Measurements from ENCODE around the gene CDCA8.
"Not testable (repeated sequence)": the region's sequence is repeated elsewhere in the genome, so short reads cannot be mapped to it uniquely, and the experiment has no call there.

The CDCA8 gene

GRCh38 chr1:37676281-37677142, 15.8 kb upstream of the CDCA8 start:
- H3K36me3 Mint-ChIP-seq (ENCODE audit: low read depth): peaks cover 5% of the 10 kb centered on the region
- H3K4me1 Mint-ChIP-seq: peaks cover 6% of the 10 kb centered on the region
- no peak overlapping the region for H3K27ac Mint-ChIP-seq
- no peak for TF ChIP-seq CTCF (IDR thresholded peaks at IDR 0.05)
- DNase-seq: no peak
- H3K4me3 Mint-ChIP-seq: no peak overlapping the region
- peaks cover 41% of the 10 kb centered on the region for H3K27me3 Mint-ChIP-seq (ENCODE audit: low read depth, poor library complexity)
- no peaks in the 10 kb centered on the region for H3K9me3 Mint-ChIP-seq

DNA sequence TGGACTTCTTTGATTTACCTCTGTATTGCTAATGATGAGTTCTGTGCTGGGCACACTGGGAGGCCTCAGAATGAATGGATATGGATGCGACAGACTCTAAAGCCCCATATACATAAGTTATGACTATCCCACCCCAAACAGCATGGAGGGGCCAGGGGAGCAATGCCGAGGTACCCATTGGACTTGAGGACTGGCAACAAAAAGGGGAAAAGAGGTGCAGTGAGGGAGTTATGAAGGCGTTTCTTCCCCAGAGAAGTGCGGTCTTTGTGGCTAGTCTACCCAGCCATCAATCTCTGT, 15.2 kb upstream of the CDCA8 start:
- H3K36me3 Mint-ChIP-seq (ENCODE audit: low read depth): peaks cover 6% of the 10 kb centered on the region
- TF ChIP-seq CTCF (IDR thresholded peaks at IDR 0.05): no peak
- H3K27ac Mint-ChIP-seq: no peak overlapping the region
- H3K27me3 Mint-ChIP-seq (ENCODE audit: low read depth, poor library complexity): peaks cover 41% of the 10 kb centered on the region
- peaks cover 6% of the 10 kb centered on the region for H3K4me1 Mint-ChIP-seq
- no peak for DNase-seq
- H3K9me3 Mint-ChIP-seq: no peaks in the 10 kb centered on the region
- no peak overlapping the region for H3K4me3 Mint-ChIP-seq

GRCh38 chr1:37677808-37678207, 14.5 kb upstream of the CDCA8 start:
- H3K27ac Mint-ChIP-seq: no peak overlapping the region
- DNase-seq: no peak
- H3K9me3 Mint-ChIP-seq: no peaks in the 10 kb centered on the region
- peaks cover 8% of the 10 kb centered on the region for H3K36me3 Mint-ChIP-seq (ENCODE audit: low read depth)
- no peak for TF ChIP-seq CTCF (IDR thresholded peaks at IDR 0.05)
- peaks cover 6% of the 10 kb centered on the region for H3K4me1 Mint-ChIP-seq
- peaks cover 41% of the 10 kb centered on the region for H3K27me3 Mint-ChIP-seq (ENCODE audit: low read depth, poor library complexity)
- no peak overlapping the region for H3K4me3 Mint-ChIP-seq

- peaks cover 26% of the 10 kb centered on the region for H3K36me3 Mint-ChIP-seq (ENCODE audit: low read depth)
- H3K9me3 Mint-ChIP-seq: no peaks in the 10 kb centered on the region
- peaks cover 28% of the 10 kb centered on the region for H3K27me3 Mint-ChIP-seq (ENCODE audit: low read depth, poor library complexity)
- no peak for DNase-seq
- H3K4me1 Mint-ChIP-seq: peaks cover 6% of the 10 kb centered on the region
- no peak for TF ChIP-seq CTCF (IDR thresholded peaks at IDR 0.05)
- no peak overlapping the region for H3K4me3 Mint-ChIP-seq
- H3K27ac Mint-ChIP-seq: peak overlapping the region; percentile 3
Observed at GRCh38 chr1:37680933-37681332, 11.4 kb upstream of the CDCA8 start.

GRCh38 chr1:37682334-37682987, 9.9 kb upstream of the CDCA8 start:
- H3K27ac Mint-ChIP-seq: peak overlapping the region; percentile 43
- H3K4me1 Mint-ChIP-seq: no peaks in the 10 kb centered on the region
- H3K9me3 Mint-ChIP-seq: no peaks in the 10 kb centered on the region
- H3K36me3 Mint-ChIP-seq (ENCODE audit: low read depth): peaks cover 35% of the 10 kb centered on the region
- H3K27me3 Mint-ChIP-seq (ENCODE audit: low read depth, poor library complexity): peaks cover 15% of the 10 kb centered on the region
- peak; percentile 87 for TF ChIP-seq CTCF (IDR thresholded peaks at IDR 0.05)
- H3K4me3 Mint-ChIP-seq: no peak overlapping the region
- DNase-seq: peak; percentile 84

- not testable (repeated sequence) for H3K27ac Mint-ChIP-seq; H3K9me3 Mint-ChIP-seq; H3K27me3 Mint-ChIP-seq (ENCODE audit: low read depth, poor library complexity); H3K4me3 Mint-ChIP-seq; DNase-seq
- Mint-ChIP-seq H3K36me3 (ENCODE audit: low read depth) (peaks cover 44% of the 10 kb centered on the region), H3K4me1 (peaks cover 12% of the 10 kb centered on the region)
Observed at GRCh38 chr1:37684182-37684581, 8.1 kb upstream of the CDCA8 start.
